HEK293 (cell line): ENCODE data around the gene ARHGAP22.

Source experiments
- CTCF ChIA-PET: fragments of 350-600 bp; formaldehyde crosslinking; extraction: SDS; loops from one replicate; lab custom pipeline; 2021; ENCODE audit warnings: antibody characterized with exemption; lab: Yijun Ruan, JAX
- POLR2A ChIA-PET: fragments of 300-600 bp; formaldehyde crosslinking; extraction: SDS; loops from one replicate; lab custom pipeline; 2020; ENCODE audit warnings: antibody characterized with exemption, inconsistent platforms; lab: Yijun Ruan, JAX
- H3K27ac ChIP-seq: fragments of 200-500 bp; sonication (Bioruptor generic); 2 replicates; pipeline ENCODE4 v1.5.1; 2014; ENCODE audit warnings: low read depth, low read length, control low read depth, inconsistent platforms; ENCODE audit errors: extremely low read depth
- H3K36me3 ChIP-seq, 2 experiments: fragments of 200-500 bp in 1 of 2; sonication (Bioruptor generic) in 1 of 2; 1 replicate in 1 of 2; 2 replicates in 1 of 2; pipeline ENCODE4 v1.5.1; 2014 to 2017; ENCODE audit warnings: inconsistent platforms in 2 of 2, low read length in 2 of 2; ENCODE audit not compliant: control insufficient read depth in 2 of 2, insufficient read depth in 1 of 2
- H3K4me1 ChIP-seq: fragments of 200-500 bp; sonication (Bioruptor generic); 2 replicates; pipeline ENCODE4 v1.5.1; 2014; ENCODE audit warnings: mild to moderate bottlenecking, low read length, inconsistent platforms; ENCODE audit not compliant: control insufficient read depth, insufficient read depth
- H3K4me3 ChIP-seq: 2 replicates; pipeline ENCODE4 v1.5.1; 2011; ENCODE audit warnings: low read depth, mild to moderate bottlenecking, control low read depth, low read length, moderate library complexity
- H3K9me3 ChIP-seq: fragments of 200-500 bp; sonication (Bioruptor generic); 2 replicates; pipeline ENCODE4 v1.5.1; 2014; ENCODE audit warnings: low read depth, low read length, inconsistent platforms; ENCODE audit not compliant: control insufficient read depth, insufficient read depth
- BCL11A ChIP-seq: fragments of 450-650 bp; formaldehyde crosslinking; IDR thresholded peaks from 2 replicates; pipeline ENCODE4 v1.5.1; 2016; ENCODE audit warnings: low read depth, missing biosample characterization, missing genetic modification characterization
- BCL11B ChIP-seq: fragments of 450-650 bp; formaldehyde crosslinking; IDR thresholded peaks from 2 replicates; pipeline ENCODE4 v1.5.1; 2016; ENCODE audit warnings: low read depth, missing biosample characterization, missing genetic modification characterization
- GLIS1 ChIP-seq: fragments of 450-650 bp; formaldehyde crosslinking; IDR thresholded peaks from 2 replicates; pipeline ENCODE4 v1.5.1; 2016; ENCODE audit warnings: missing biosample characterization, missing genetic modification characterization
- GLIS2 ChIP-seq: fragments of 450-650 bp; formaldehyde crosslinking; IDR thresholded peaks from 2 replicates; pipeline ENCODE4 v1.5.1; 2016; ENCODE audit warnings: missing biosample characterization, missing genetic modification characterization
- IKZF3 ChIP-seq: fragments of 450-650 bp; IDR thresholded peaks from 2 replicates; pipeline ENCODE4 v1.5.0; 2018; ENCODE audit warnings: missing biosample characterization, mild to moderate bottlenecking, missing genetic modification characterization, moderate library complexity
- OSR2 ChIP-seq: fragments of 450-650 bp; formaldehyde crosslinking; IDR thresholded peaks from 2 replicates; pipeline ENCODE4 v1.5.1; 2016; ENCODE audit warnings: missing biosample characterization, missing genetic modification characterization
- SCRT1 ChIP-seq: fragments of 450-650 bp; formaldehyde crosslinking; IDR thresholded peaks from 2 replicates; pipeline ENCODE4 v1.5.1; 2016; ENCODE audit warnings: missing biosample characterization, missing genetic modification characterization, borderline replicate concordance
- SETDB1 ChIP-seq: IDR thresholded peaks from one replicate; pipeline ENCODE4 v1.6.1; 2017; ENCODE audit warnings: mild to moderate bottlenecking, low read length, moderate library complexity, mixed read lengths; ENCODE audit not compliant: insufficient read length
- ZBTB21 ChIP-seq: fragments of 450-650 bp; formaldehyde crosslinking; IDR thresholded peaks from 2 replicates; pipeline ENCODE4 v1.5.1; 2017; ENCODE audit warnings: missing biosample characterization, missing genetic modification characterization
- ZFHX2 ChIP-seq: fragments of 450-650 bp; formaldehyde crosslinking; conservative IDR thresholded peaks from 2 replicates; pipeline ENCODE4 v1.5.1; 2016; ENCODE audit warnings: missing biosample characterization, missing genetic modification characterization
- ZFP37 ChIP-seq: fragments of 450-650 bp; formaldehyde crosslinking; IDR thresholded peaks from 2 replicates; pipeline ENCODE4 v1.5.1; 2016; ENCODE audit warnings: missing biosample characterization, missing genetic modification characterization
- ZNF112 ChIP-seq: fragments of 450-650 bp; formaldehyde crosslinking; IDR thresholded peaks from 2 replicates; pipeline ENCODE4 v1.5.0; 2017; ENCODE audit warnings: missing biosample characterization, missing genetic modification characterization
- ZNF155 ChIP-seq: fragments of 450-650 bp; formaldehyde crosslinking; IDR thresholded peaks from 2 replicates; pipeline ENCODE4 v1.5.1; 2016; ENCODE audit warnings: missing biosample characterization, missing genetic modification characterization
- ZNF175 ChIP-seq: fragments of 450-650 bp; formaldehyde crosslinking; IDR thresholded peaks from 2 replicates; pipeline ENCODE4 v1.5.1; 2016; ENCODE audit warnings: missing biosample characterization, missing genetic modification characterization
- ZNF184 ChIP-seq: fragments of 450-650 bp; IDR thresholded peaks from 2 replicates; pipeline ENCODE4 v1.5.1; 2018; ENCODE audit warnings: missing biosample characterization, mild to moderate bottlenecking, missing genetic modification characterization
- ZNF19 ChIP-seq: fragments of 450-650 bp; formaldehyde crosslinking; IDR thresholded peaks from 2 replicates; pipeline ENCODE4; 2016; ENCODE audit warnings: missing biosample characterization, missing genetic modification characterization, low read depth
- ZNF521 ChIP-seq: fragments of 450-650 bp; formaldehyde crosslinking; IDR thresholded peaks from 2 replicates; pipeline ENCODE4 v1.5.1; 2017; ENCODE audit warnings: missing biosample characterization, mild to moderate bottlenecking, missing genetic modification characterization
- ZNF561 ChIP-seq: fragments of 450-650 bp; IDR thresholded peaks from 2 replicates; pipeline ENCODE4 v1.5.1; 2018; ENCODE audit warnings: missing biosample characterization, missing genetic modification characterization, borderline replicate concordance
- ZNF571 ChIP-seq: fragments of 450-650 bp; formaldehyde crosslinking; IDR thresholded peaks from 2 replicates; pipeline ENCODE4 v1.5.0; 2017; ENCODE audit warnings: missing biosample characterization, missing genetic modification characterization
- ZNF629 ChIP-seq: fragments of 450-650 bp; formaldehyde crosslinking; IDR thresholded peaks from 2 replicates; pipeline ENCODE4 v1.5.1; 2017; ENCODE audit warnings: missing biosample characterization, missing genetic modification characterization
- TF ChIP-seq, protein P1 (sequence below): fragments of 450-650 bp; formaldehyde crosslinking; IDR thresholded peaks from 2 replicates; pipeline ENCODE4 v1.5.1; 2016; ENCODE audit warnings: missing biosample characterization, missing genetic modification characterization
- TF ChIP-seq, protein P2 (sequence below): fragments of 450-650 bp; formaldehyde crosslinking; conservative IDR thresholded peaks from 2 replicates; pipeline ENCODE4 v1.5.1; 2016; ENCODE audit warnings: low read depth, missing biosample characterization, missing genetic modification characterization
- TF ChIP-seq, protein P3 (sequence below): sonication (generic); formaldehyde crosslinking; IDR thresholded peaks from 2 replicates; pipeline ENCODE4 v1.8.1; 2022; ENCODE audit warnings: mild to moderate bottlenecking, moderate library complexity, missing genetic modification reagents

ARHGAP22 gene

DNA sequence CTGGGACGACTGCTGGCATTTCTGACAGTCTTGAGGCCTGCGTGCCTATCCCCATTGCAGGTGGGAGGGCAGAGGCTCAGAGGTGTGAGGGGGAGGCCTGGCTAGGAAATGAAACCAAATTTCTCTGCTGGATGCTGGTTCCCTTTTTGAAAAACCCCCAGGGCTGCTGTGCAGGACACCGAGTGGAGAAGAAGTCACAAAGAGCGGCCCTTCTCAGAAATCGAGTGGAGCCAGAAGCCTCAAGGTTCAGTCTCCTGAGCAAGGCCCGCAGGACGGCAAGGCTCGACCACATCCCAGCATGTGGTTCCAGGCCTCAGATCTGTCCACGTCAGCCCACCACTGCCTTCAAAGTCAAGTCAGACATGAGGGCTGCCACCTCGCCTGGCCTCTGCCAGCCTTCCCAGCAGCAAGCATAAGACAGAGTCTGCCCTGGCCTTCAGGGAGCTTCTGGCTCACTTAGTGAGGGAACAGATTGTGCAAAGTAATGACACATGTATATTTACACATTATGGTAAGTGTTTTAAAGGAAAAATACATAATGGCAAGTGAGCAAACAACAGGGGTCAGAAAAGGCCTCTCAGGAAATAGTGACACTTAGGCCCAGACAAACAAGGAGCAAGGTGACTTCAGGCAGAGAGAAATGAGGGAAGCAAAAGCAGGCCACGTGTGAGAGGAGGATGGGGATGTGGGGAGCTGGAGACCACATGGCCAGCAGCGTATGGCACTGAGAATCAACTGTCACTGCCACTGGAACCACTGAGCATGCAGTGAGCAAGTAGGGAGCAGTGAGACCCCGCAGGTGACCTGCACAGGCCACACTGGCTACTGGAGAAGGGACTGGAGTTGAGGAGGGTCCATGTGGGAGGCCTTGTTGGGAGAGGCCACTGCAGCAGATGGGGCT is 86.7 kb downstream of the ARHGAP22 start:
- ChIA-PET CTCF (interaction anchor here (0.6 kb wide), 1 partner anchor 8 kb away, joined by 3 read pairs; no protein-coding TSS in a partner anchor), POLR2A (no interaction called here)
- no peak for TF ChIP-seq ZNF112
- no peak for TF ChIP-seq ZNF561 (tag by site-specific recombination)
- TF ChIP-seq, protein P1, sequence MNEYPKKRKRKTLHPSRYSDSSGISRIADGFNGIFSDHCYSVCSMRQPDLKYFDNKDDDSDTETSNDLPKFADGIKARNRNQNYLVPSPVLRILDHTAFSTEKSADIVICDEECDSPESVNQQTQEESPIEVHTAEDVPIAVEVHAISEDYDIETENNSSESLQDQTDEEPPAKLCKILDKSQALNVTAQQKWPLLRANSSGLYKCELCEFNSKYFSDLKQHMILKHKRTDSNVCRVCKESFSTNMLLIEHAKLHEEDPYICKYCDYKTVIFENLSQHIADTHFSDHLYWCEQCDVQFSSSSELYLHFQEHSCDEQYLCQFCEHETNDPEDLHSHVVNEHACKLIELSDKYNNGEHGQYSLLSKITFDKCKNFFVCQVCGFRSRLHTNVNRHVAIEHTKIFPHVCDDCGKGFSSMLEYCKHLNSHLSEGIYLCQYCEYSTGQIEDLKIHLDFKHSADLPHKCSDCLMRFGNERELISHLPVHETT (tag by site-specific recombination), result no peak
- no peak for TF ChIP-seq ZNF184
- no peak for TF ChIP-seq BCL11A (tag by site-specific recombination)
- no peak for TF ChIP-seq ZNF521 (tag by site-specific recombination)
- TF ChIP-seq, protein P2, sequence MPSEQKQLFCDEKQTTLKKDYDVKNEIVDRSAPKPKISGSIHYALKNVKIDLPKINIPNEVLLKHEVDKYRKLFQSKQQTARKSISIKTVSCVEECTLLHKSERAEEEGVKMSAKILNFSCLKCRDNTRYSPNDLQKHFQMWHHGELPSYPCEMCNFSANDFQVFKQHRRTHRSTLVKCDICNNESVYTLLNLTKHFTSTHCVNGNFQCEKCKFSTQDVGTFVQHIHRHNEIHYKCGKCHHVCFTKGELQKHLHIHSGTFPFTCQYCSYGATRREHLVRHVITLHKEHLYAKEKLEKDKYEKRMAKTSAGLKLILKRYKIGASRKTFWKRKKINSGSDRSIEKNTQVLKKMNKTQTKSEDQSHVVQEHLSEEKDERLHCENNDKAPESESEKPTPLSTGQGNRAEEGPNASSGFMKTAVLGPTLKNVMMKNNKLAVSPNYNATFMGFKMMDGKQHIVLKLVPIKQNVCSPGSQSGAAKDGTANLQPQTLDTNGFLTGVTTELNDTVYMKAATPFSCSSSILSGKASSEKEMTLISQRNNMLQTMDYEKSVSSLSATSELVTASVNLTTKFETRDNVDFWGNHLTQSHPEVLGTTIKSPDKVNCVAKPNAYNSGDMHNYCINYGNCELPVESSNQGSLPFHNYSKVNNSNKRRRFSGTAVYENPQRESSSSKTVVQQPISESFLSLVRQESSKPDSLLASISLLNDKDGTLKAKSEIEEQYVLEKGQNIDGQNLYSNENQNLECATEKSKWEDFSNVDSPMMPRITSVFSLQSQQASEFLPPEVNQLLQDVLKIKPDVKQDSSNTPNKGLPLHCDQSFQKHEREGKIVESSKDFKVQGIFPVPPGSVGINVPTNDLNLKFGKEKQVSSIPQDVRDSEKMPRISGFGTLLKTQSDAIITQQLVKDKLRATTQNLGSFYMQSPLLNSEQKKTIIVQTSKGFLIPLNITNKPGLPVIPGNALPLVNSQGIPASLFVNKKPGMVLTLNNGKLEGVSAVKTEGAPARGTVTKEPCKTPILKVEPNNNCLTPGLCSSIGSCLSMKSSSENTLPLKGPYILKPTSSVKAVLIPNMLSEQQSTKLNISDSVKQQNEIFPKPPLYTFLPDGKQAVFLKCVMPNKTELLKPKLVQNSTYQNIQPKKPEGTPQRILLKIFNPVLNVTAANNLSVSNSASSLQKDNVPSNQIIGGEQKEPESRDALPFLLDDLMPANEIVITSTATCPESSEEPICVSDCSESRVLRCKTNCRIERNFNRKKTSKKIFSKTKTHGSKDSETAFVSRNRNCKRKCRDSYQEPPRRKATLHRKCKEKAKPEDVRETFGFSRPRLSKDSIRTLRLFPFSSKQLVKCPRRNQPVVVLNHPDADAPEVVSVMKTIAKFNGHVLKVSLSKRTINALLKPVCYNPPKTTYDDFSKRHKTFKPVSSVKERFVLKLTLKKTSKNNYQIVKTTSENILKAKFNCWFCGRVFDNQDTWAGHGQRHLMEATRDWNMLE (tag by site-specific recombination), result no peak
- TF ChIP-seq SETDB1, result no peak
- no peak for TF ChIP-seq ZNF571 (tag by site-specific recombination)
- TF ChIP-seq GLIS1 (tag by site-specific recombination), result no peak
- no peak overlapping the region for H3K27ac ChIP-seq
- no peaks in the 10 kb centered on the region for H3K36me3 ChIP-seq
- no peak overlapping the region for H3K4me3 ChIP-seq
- no peaks in the 10 kb centered on the region for H3K4me1 ChIP-seq
- no peaks in the 10 kb centered on the region for H3K9me3 ChIP-seq

DNA sequence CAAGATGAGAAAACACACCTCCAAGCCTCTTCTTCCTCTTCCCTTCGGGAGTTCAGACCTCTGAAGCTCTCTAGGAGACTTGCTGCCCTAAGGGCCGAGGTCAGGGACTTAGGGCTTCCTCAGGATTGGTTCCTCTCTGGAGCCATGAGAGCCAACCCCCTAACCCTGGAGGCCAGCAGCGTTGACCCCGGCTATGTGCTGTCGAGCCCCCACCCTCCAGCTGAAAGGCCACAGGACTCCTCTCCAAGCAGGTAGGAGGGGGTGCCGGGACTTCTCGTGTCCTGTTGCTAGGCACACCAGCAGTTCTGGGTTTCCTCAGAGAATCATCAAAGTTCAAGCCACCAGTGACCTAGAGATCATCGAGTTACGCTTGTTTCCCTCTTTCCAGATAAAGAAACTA is 87.4 kb downstream of the ARHGAP22 start:
- ChIA-PET CTCF (no interaction called here), POLR2A (no interaction called here)
- TF ChIP-seq OSR2 (tag by site-specific recombination) (no peak), ZBTB21 (no peak)
- TF ChIP-seq, protein P3, sequence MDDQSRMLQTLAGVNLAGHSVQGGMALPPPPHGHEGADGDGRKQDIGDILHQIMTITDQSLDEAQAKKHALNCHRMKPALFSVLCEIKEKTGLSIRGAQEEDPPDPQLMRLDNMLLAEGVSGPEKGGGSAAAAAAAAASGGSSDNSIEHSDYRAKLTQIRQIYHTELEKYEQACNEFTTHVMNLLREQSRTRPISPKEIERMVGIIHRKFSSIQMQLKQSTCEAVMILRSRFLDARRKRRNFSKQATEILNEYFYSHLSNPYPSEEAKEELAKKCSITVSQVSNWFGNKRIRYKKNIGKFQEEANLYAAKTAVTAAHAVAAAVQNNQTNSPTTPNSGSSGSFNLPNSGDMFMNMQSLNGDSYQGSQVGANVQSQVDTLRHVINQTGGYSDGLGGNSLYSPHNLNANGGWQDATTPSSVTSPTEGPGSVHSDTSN (CRISPR knock-in tag), result no peak
- Histone ChIP-seq H3K4me1 (no peaks in the 10 kb centered on the region), H3K27ac (no peak overlapping the region), H3K4me3 (no peak overlapping the region), H3K9me3 (no peaks in the 10 kb centered on the region), H3K36me3 (no peaks in the 10 kb centered on the region)

DNA sequence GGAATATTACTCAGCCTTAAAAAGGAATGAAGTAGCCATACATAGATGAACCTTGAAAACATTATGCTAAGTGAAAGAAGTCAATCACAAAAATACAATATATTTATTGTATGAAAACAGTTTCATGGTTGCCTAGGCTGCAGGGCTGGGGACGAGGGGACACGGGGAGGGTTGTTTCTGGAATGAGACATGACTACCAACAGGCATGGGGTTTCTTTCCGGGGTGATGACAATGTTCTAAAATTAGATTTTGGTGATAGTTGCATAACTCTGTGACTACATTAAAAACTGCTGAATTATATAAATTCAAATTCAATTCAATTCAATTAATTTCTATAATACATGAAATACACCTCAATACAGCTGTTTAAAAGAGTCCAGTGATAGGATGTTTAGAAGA is 88.0 kb downstream of the ARHGAP22 start:
- CTCF ChIA-PET, result no interaction called here
- no peak for TF ChIP-seq GLIS2
- TF ChIP-seq, protein P1 (tag by site-specific recombination), result no peak
- no peak for TF ChIP-seq ZNF629 (tag by site-specific recombination)
- no peak for TF ChIP-seq ZNF155 (tag by site-specific recombination)
- TF ChIP-seq SCRT1 (tag by site-specific recombination), result no peak
- TF ChIP-seq ZFHX2 (tag by site-specific recombination), result no peak
- TF ChIP-seq ZNF19 (tag by site-specific recombination), result no peak
- no peak for TF ChIP-seq IKZF3 (tag by site-specific recombination)
- no peak for TF ChIP-seq ZNF175
- TF ChIP-seq ZFP37, result no peak
- TF ChIP-seq SETDB1, result no peak
- no peak for TF ChIP-seq BCL11B (tag by site-specific recombination)

More for the DNA sequence above, 88.0 kb downstream of the ARHGAP22 start:
- H3K4me3 ChIP-seq, result no peak overlapping the region
- H3K27ac ChIP-seq, result no peak overlapping the region
- H3K36me3 ChIP-seq, result no peaks in the 10 kb centered on the region
- POLR2A ChIA-PET, result no interaction called here
- no peaks in the 10 kb centered on the region for H3K9me3 ChIP-seq
- H3K4me1 ChIP-seq, result no peaks in the 10 kb centered on the region
